WTC11 (cell line): ENCODE measurements around the gene SPDYA.

Experiments
- ATF3 ChIP-seq: sonication (generic); formaldehyde crosslinking; conservative IDR thresholded peaks from 2 replicates; pipeline ENCODE4 v1.8.1; 2022; ENCODE audit warnings: mild to moderate bottlenecking, missing genetic modification reagents
- ESRRA ChIP-seq: sonication (generic); formaldehyde crosslinking; IDR thresholded peaks from 2 replicates; pipeline ENCODE4 v1.8.1; 2022; ENCODE audit warnings: mild to moderate bottlenecking, missing genetic modification reagents, borderline replicate concordance
- FOXJ3 ChIP-seq: sonication (generic); formaldehyde crosslinking; IDR thresholded peaks from 2 replicates; pipeline ENCODE4 v1.9.0; 2021; ENCODE audit warnings: missing genetic modification reagents, mild to moderate bottlenecking, borderline replicate concordance
- IRF2 ChIP-seq: sonication (generic); formaldehyde crosslinking; IDR thresholded peaks from 2 replicates; pipeline ENCODE4 v1.8.0; 2022; ENCODE audit warnings: low read depth, missing genetic modification reagents, borderline replicate concordance
- JUN ChIP-seq: sonication (generic); formaldehyde crosslinking; IDR thresholded peaks from 2 replicates; pipeline ENCODE4 v1.8.0; 2023; ENCODE audit warnings: mild to moderate bottlenecking, missing genetic modification reagents
- NR2C2 ChIP-seq: sonication (generic); formaldehyde crosslinking; IDR thresholded peaks from 2 replicates; pipeline ENCODE4 v1.8.0; 2022; ENCODE audit warnings: mild to moderate bottlenecking, missing genetic modification reagents
- USF2 ChIP-seq: sonication (generic); formaldehyde crosslinking; IDR thresholded peaks from 2 replicates; pipeline ENCODE4 v1.8.1; 2023; ENCODE audit warnings: mild to moderate bottlenecking, missing genetic modification reagents, moderate library complexity
- ZNF121 ChIP-seq: sonication (generic); formaldehyde crosslinking; IDR thresholded peaks from 2 replicates; pipeline ENCODE4 v1.8.0; 2023; ENCODE audit warnings: missing genetic modification reagents
- ZSCAN18 ChIP-seq: fragments of 250-450 bp; sonication (Bioruptor Pico); IDR thresholded peaks from 2 replicates; pipeline ENCODE4 v2.1.2; 2022; ENCODE audit warnings: mild to moderate bottlenecking, moderate library complexity
- TF ChIP-seq, protein P1 (sequence below): fragments of 200-600 bp; IDR thresholded peaks from 2 replicates; pipeline ENCODE4 v1.8.0; 2022; ENCODE audit warnings: antibody characterized with exemption
- TF ChIP-seq, protein P2 (sequence below): sonication (generic); formaldehyde crosslinking; IDR thresholded peaks from 2 replicates; pipeline ENCODE4 v1.8.1; 2022; ENCODE audit warnings: low read depth, missing genetic modification reagents, borderline replicate concordance
- TF ChIP-seq, protein P3 (sequence below): sonication (generic); formaldehyde crosslinking; IDR thresholded peaks from 2 replicates; pipeline ENCODE4 v1.8.1; 2023; ENCODE audit warnings: mild to moderate bottlenecking, missing genetic modification reagents
- TF ChIP-seq, protein P4 (sequence below): sonication (generic); formaldehyde crosslinking; IDR thresholded peaks from 2 replicates; pipeline ENCODE4 v1.8.0; 2023; ENCODE audit warnings: mild to moderate bottlenecking, missing genetic modification reagents

DNA sequence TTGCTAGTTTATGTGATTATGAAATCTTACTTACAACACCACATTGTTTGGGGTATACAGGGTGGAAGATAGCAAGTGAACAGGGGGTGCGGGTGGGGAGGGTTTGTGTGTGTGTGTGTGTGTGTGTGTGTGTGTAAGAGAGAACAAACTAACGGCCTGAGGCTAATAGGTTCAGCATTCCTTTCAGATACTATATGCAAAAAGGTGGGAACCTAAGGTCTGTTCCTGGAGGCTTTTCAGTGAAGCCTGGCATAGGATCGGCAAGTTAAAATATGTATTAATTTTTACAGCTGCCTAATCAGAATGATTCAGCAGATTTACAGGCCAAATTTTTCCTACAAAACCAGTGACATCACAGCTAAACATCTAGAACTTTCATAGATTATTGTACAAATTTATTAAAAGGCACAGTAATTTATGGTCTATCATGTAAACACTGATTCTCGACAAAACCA, 7.6 kb upstream of the SPDYA start:
- TF ChIP-seq, protein P1, sequence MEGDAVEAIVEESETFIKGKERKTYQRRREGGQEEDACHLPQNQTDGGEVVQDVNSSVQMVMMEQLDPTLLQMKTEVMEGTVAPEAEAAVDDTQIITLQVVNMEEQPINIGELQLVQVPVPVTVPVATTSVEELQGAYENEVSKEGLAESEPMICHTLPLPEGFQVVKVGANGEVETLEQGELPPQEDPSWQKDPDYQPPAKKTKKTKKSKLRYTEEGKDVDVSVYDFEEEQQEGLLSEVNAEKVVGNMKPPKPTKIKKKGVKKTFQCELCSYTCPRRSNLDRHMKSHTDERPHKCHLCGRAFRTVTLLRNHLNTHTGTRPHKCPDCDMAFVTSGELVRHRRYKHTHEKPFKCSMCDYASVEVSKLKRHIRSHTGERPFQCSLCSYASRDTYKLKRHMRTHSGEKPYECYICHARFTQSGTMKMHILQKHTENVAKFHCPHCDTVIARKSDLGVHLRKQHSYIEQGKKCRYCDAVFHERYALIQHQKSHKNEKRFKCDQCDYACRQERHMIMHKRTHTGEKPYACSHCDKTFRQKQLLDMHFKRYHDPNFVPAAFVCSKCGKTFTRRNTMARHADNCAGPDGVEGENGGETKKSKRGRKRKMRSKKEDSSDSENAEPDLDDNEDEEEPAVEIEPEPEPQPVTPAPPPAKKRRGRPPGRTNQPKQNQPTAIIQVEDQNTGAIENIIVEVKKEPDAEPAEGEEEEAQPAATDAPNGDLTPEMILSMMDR, result no peak
- TF ChIP-seq, protein P2, sequence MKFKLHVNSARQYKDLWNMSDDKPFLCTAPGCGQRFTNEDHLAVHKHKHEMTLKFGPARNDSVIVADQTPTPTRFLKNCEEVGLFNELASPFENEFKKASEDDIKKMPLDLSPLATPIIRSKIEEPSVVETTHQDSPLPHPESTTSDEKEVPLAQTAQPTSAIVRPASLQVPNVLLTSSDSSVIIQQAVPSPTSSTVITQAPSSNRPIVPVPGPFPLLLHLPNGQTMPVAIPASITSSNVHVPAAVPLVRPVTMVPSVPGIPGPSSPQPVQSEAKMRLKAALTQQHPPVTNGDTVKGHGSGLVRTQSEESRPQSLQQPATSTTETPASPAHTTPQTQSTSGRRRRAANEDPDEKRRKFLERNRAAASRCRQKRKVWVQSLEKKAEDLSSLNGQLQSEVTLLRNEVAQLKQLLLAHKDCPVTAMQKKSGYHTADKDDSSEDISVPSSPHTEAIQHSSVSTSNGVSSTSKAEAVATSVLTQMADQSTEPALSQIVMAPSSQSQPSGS (CRISPR knock-in tag), result no peak
- no peak for TF ChIP-seq ESRRA (CRISPR knock-in tag)
- TF ChIP-seq USF2 (CRISPR knock-in tag), result no peak
- TF ChIP-seq, protein P3, sequence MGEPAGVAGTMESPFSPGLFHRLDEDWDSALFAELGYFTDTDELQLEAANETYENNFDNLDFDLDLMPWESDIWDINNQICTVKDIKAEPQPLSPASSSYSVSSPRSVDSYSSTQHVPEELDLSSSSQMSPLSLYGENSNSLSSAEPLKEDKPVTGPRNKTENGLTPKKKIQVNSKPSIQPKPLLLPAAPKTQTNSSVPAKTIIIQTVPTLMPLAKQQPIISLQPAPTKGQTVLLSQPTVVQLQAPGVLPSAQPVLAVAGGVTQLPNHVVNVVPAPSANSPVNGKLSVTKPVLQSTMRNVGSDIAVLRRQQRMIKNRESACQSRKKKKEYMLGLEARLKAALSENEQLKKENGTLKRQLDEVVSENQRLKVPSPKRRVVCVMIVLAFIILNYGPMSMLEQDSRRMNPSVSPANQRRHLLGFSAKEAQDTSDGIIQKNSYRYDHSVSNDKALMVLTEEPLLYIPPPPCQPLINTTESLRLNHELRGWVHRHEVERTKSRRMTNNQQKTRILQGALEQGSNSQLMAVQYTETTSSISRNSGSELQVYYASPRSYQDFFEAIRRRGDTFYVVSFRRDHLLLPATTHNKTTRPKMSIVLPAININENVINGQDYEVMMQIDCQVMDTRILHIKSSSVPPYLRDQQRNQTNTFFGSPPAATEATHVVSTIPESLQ (CRISPR knock-in tag), result no peak
- TF ChIP-seq ATF3 (CRISPR knock-in tag), result no peak
- no peak for TF ChIP-seq IRF2 (CRISPR knock-in tag)
- TF ChIP-seq FOXJ3 (CRISPR knock-in tag), result no peak
- TF ChIP-seq JUN (CRISPR knock-in tag), result no peak
- TF ChIP-seq ZSCAN18 (CRISPR knock-in tag), result no peak
- TF ChIP-seq ZNF121, result no peak
- no peak for TF ChIP-seq NR2C2
- TF ChIP-seq, protein P4, sequence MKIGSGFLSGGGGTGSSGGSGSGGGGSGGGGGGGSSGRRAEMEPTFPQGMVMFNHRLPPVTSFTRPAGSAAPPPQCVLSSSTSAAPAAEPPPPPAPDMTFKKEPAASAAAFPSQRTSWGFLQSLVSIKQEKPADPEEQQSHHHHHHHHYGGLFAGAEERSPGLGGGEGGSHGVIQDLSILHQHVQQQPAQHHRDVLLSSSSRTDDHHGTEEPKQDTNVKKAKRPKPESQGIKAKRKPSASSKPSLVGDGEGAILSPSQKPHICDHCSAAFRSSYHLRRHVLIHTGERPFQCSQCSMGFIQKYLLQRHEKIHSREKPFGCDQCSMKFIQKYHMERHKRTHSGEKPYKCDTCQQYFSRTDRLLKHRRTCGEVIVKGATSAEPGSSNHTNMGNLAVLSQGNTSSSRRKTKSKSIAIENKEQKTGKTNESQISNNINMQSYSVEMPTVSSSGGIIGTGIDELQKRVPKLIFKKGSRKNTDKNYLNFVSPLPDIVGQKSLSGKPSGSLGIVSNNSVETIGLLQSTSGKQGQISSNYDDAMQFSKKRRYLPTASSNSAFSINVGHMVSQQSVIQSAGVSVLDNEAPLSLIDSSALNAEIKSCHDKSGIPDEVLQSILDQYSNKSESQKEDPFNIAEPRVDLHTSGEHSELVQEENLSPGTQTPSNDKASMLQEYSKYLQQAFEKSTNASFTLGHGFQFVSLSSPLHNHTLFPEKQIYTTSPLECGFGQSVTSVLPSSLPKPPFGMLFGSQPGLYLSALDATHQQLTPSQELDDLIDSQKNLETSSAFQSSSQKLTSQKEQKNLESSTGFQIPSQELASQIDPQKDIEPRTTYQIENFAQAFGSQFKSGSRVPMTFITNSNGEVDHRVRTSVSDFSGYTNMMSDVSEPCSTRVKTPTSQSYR (CRISPR knock-in tag), result no peak
